AML-193 (cell line): ENCODE results near the gene SLC9A8.

Experiments used
- DNase-seq, 2 experiments: peaks; one replicate each; lab custom pipeline; 2025; lab: John Stamatoyannopoulos, UW

Gene SLC9A8

GRCh38 chr20:49915380-49916145 is 102.9 kb downstream of the SLC9A8 start, which contains the start of gene SPATA2:
Gene SPATA2 (minus strand): TSS chr20:49915529. CDS start chr20:49908490, 7,039 bp downstream.
- DNase-seq: peak; percentile 86 to 91

- DNase-seq: no peak
These were observed 103.7 kb downstream of the SLC9A8 start for GRCh38 chr20:49916146-49917002.

- DNase-seq: no peak
These were observed 105.8 kb downstream of the SLC9A8 start for GRCh38 chr20:49918446-49918845.

- DNase-seq: no peak
These were observed 106.4 kb downstream of the SLC9A8 start for GRCh38 chr20:49919009-49919408.

GRCh38 chr20:49919461-49919860 is 106.8 kb downstream of the SLC9A8 start:
- DNase-seq: no peak

- DNase-seq: no peak
These were observed 111.6 kb downstream of the SLC9A8 start for GRCh38 chr20:49924247-49924646.

GRCh38 chr20:49925901-49926454 is 113.3 kb downstream of the SLC9A8 start:
- DNase-seq: peak; percentile 22 to 44

GRCh38 chr20:49928411-49929141 is 115.9 kb downstream of the SLC9A8 start:
- peak; percentile 78 to 87 for DNase-seq

GRCh38 chr20:49929142-49929494 is 116.5 kb downstream of the SLC9A8 start:
- DNase-seq: no peak

GRCh38 chr20:49935746-49936152 is 123.1 kb downstream of the SLC9A8 start:
- no peak for DNase-seq

GRCh38 chr20:49936153-49937026 is 123.8 kb downstream of the SLC9A8 start, which contains the start of gene RNF114:
Gene RNF114 (plus strand): TSS chr20:49936397. CDS start chr20:49936413, 16 bp downstream.
- DNase-seq: peak; percentile 70 to 82

- DNase-seq: peak; percentile 57 to 64
These were observed 124.7 kb downstream of the SLC9A8 start for GRCh38 chr20:49937027-49937929.

- DNase-seq: no peak
These were observed 125.8 kb downstream of the SLC9A8 start for GRCh38 chr20:49938173-49939163.

- no peak for DNase-seq
These were observed 128.8 kb downstream of the SLC9A8 start for GRCh38 chr20:49941456-49941855.
